A172 (cell line): Measurements from ENCODE around the gene TOX2. TPM values are rescaled to one million over a fixed set of nuclear protein-coding genes. Genes with fewer than 3 reads are reported as not detected.

Experiments used
- DNase-seq: peaks from one replicate; pipeline ENCODE4 v3.0.0-alpha.2; 2015; ENCODE audit warnings: low spot score
- total RNA-seq: library from RNA; depleted of rRNA; stranded (reverse); fragments of >200 nt; shearing (Covaris generic); gene quantifications from 2 replicates; pipeline ENCODE4 v1.2.3, GENCODE V29; 2014

Gene TOX2
- total RNA-seq, 1 experiment from 2014 or later = 3.7 TPM

GRCh38 chr20:44001667-44002596 is 87.3 kb downstream of the TOX2 start:
- no peak for DNase-seq

GRCh38 chr20:44002861-44003260 is 88.2 kb downstream of the TOX2 start:
- no peak for DNase-seq

GRCh38 chr20:44003609-44004008 is 89.0 kb downstream of the TOX2 start:
- DNase-seq = no peak

GRCh38 chr20:44004306-44004915 is 89.8 kb downstream of the TOX2 start:
- no peak for DNase-seq

GRCh38 chr20:44005661-44006060 is 91.0 kb downstream of the TOX2 start:
- no peak for DNase-seq

GRCh38 chr20:44006126-44006525 is 91.5 kb downstream of the TOX2 start:
- DNase-seq = no peak

GRCh38 chr20:44006578-44006977 is 91.9 kb downstream of the TOX2 start:
- no peak for DNase-seq

GRCh38 chr20:44008806-44009678 is 94.4 kb downstream of the TOX2 start:
- no peak for DNase-seq

GRCh38 chr20:44009679-44009992 is 95.0 kb downstream of the TOX2 start:
- DNase-seq = no peak

- DNase-seq = no peak
Measured at GRCh38 chr20:44010162-44010704, 95.6 kb downstream of the TOX2 start.

- DNase-seq = no peak
Measured at GRCh38 chr20:44011251-44011940, 96.7 kb downstream of the TOX2 start.

GRCh38 chr20:44012466-44013226 is 98.0 kb downstream of the TOX2 start:
- DNase-seq = no peak

- no peak for DNase-seq
Measured at GRCh38 chr20:44014807-44015732, 100.4 kb downstream of the TOX2 start.

- no peak for DNase-seq
Measured at GRCh38 chr20:44015733-44016103, 101.1 kb downstream of the TOX2 start.

GRCh38 chr20:44016525-44016924 is 101.9 kb downstream of the TOX2 start:
- no peak for DNase-seq

- no peak for DNase-seq
Measured at GRCh38 chr20:44017211-44017610, 102.6 kb downstream of the TOX2 start.

- DNase-seq = no peak
Measured at GRCh38 chr20:44017905-44018258, 103.2 kb downstream of the TOX2 start.

GRCh38 chr20:44018259-44018941 is 103.7 kb downstream of the TOX2 start:
- peak; percentile 95 for DNase-seq
